NT2/D1 (cell line): ENCODE results near the gene BYSL.
"Not testable (repeated sequence)": the region's sequence is repeated elsewhere in the genome, so short reads cannot be mapped to it uniquely, and the experiment has no call there.

Experiments
- YY1 ChIP-seq: IDR thresholded peaks from 2 replicates; pipeline ENCODE4 v1.6.1; 2011; ENCODE audit not compliant: insufficient read length, insufficient read depth
- ZNF274 ChIP-seq: IDR thresholded peaks from 2 replicates; pipeline ENCODE4 v1.6.1; 2011; ENCODE audit warnings: mild to moderate bottlenecking, low read depth, low read length

GRCh38 chr6:41942882-41943281 is 21.6 kb downstream of the BYSL start:
- TF ChIP-seq ZNF274, YY1: not testable (repeated sequence)
